ENCODE results near the gene PNPLA7. TPM values are rescaled to one million over a fixed set of nuclear protein-coding genes. Genes with fewer than 3 reads are reported as not detected.

PNPLA7 gene
- total RNA-seq, 1 experiment from 2014 or later, result 0.77 TPM

- no peak overlapping the region for H3K4me2 ChIP-seq (ENCODE audit: low read length)
- no TSS peak for BruUV-seq (replicated peaks)
- H3K9me3 ChIP-seq (ENCODE audit: low read length), result no peaks in the 10 kb centered on the region
- H3K4me3 ChIP-seq (ENCODE audit: low read length), result no peak overlapping the region
- H3K36me3 ChIP-seq (ENCODE audit: low read depth, low read length), result no peaks in the 10 kb centered on the region
- no peak overlapping the region for H2AFZ ChIP-seq (ENCODE audit: low read length)
- no peaks in the 10 kb centered on the region for H4K20me1 ChIP-seq (ENCODE audit: low read length)
- intact Hi-C loops (cut with micrococcal nuclease), result no loop called here
- no peaks in the 10 kb centered on the region for H3K9me2 ChIP-seq (replicated peaks; ENCODE audit: low read length)
- ChIA-PET POLR2A (ENCODE audit: unreplicated experiment) (no interaction called here), CTCF (no interaction called here)
- DNase-seq (no peak), ATAC-seq (no peak)
- no peak overlapping the region for H3K27ac ChIP-seq (ENCODE audit: low read length)
- no peaks in the 10 kb centered on the region for H3F3A ChIP-seq (ENCODE audit: low read length, unreplicated experiment)
- H3K27me3 ChIP-seq (ENCODE audit: low read length), result no peaks in the 10 kb centered on the region
- TF ChIP-seq CTCF (conservative IDR thresholded peaks at IDR 0.05; ENCODE audit: low read depth, low read length) (no peak), EZH2phosphoT487 (IDR thresholded peaks at IDR 0.05; ENCODE audit: borderline replicate concordance, low read length) (no peak), EZH2 (IDR thresholded peaks at IDR 0.05; ENCODE audit: low read length, unreplicated experiment) (no peak)
- H3K79me2 ChIP-seq (ENCODE audit: low read length), result no peaks in the 10 kb centered on the region
- H3K4me1 ChIP-seq (ENCODE audit: insufficient read depth, low read length), result peaks cover 24% of the 10 kb centered on the region
- no peak overlapping the region for H3K9ac ChIP-seq (ENCODE audit: low read length)
These were observed 64.7 kb downstream of the PNPLA7 start for GRCh38 chr9:137485343-137486140.

- DNase-seq (no peak), ATAC-seq (no peak)
- Histone ChIP-seq H3K4me1 (ENCODE audit: insufficient read depth, low read length) (peaks cover 24% of the 10 kb centered on the region), H3K9me2 (replicated peaks; ENCODE audit: low read length) (no peaks in the 10 kb centered on the region), H3K27ac (ENCODE audit: low read length) (no peak overlapping the region), H3K9ac (ENCODE audit: low read length) (no peak overlapping the region), H3K4me3 (ENCODE audit: low read length) (no peak overlapping the region), H3K9me3 (ENCODE audit: low read length) (no peaks in the 10 kb centered on the region), H4K20me1 (ENCODE audit: low read length) (no peaks in the 10 kb centered on the region), H2AFZ (ENCODE audit: low read length) (no peak overlapping the region), H3F3A (ENCODE audit: low read length, unreplicated experiment) (no peaks in the 10 kb centered on the region), H3K36me3 (ENCODE audit: low read depth, low read length) (no peaks in the 10 kb centered on the region), H3K4me2 (ENCODE audit: low read length) (no peak overlapping the region), H3K79me2 (ENCODE audit: low read length) (no peaks in the 10 kb centered on the region), H3K27me3 (ENCODE audit: low read length) (no peaks in the 10 kb centered on the region)
- intact Hi-C loops (cut with micrococcal nuclease), result no loop called here
- CTCF ChIA-PET, result no interaction called here
- POLR2A ChIA-PET (ENCODE audit: unreplicated experiment), result no interaction called here
- BruUV-seq (replicated peaks), result no TSS peak
- TF ChIP-seq EZH2 (IDR thresholded peaks at IDR 0.05; ENCODE audit: low read length, unreplicated experiment) (no peak), CTCF (conservative IDR thresholded peaks at IDR 0.05; ENCODE audit: low read depth, low read length) (no peak), EZH2phosphoT487 (IDR thresholded peaks at IDR 0.05; ENCODE audit: borderline replicate concordance, low read length) (no peak)
These were observed 65.5 kb downstream of the PNPLA7 start for GRCh38 chr9:137484551-137485315.
